Measurements from ENCODE around the gene ANKRD23. TPM values are rescaled to one million over a fixed set of nuclear protein-coding genes. Genes with fewer than 3 reads are reported as not detected.

The ANKRD23 gene
- total and polyA plus RNA-seq, 2 of the 13 experiments (the other 11 are each of a cell fraction or from before 2014, with no cell fraction given) = 1.5 to 1.6 TPM

- Histone ChIP-seq H3K36me3 (replicated peaks in 1 of 2; ENCODE audit: control insufficient read depth in 1 of 2, insufficient read depth in 2 of 2, low read length in 2 of 2) (peaks cover 5 to 11% of the 10 kb centered on the region in 2 experiments; a peak in 3 of 5 replicates), H3K9me3 (ENCODE audit: low read length) (no peaks in the 10 kb centered on the region), H3K4me2 (ENCODE audit: low read depth, low read length) (no peak overlapping the region), H3K9ac (ENCODE audit: insufficient read depth, low read depth, low read length) (no peak overlapping the region), H4K20me1 (ENCODE audit: insufficient read depth, low read length) (no peaks in the 10 kb centered on the region), H2AFZ (ENCODE audit: low read length) (no peak overlapping the region), H3K4me3 (replicated peaks in 1 of 3; ENCODE audit: insufficient read depth in 1 of 3, low read depth in 2 of 3, low read length in 3 of 3) (no peak overlapping the region), H3K27me3 (ENCODE audit: control insufficient read depth in 1 of 2, insufficient read depth in 2 of 2, low read length in 2 of 2) (no peaks in the 10 kb centered on the region), H3K79me2 (ENCODE audit: insufficient read depth, low read length) (no peaks in the 10 kb centered on the region), H3K4me1 (ENCODE audit: insufficient read depth, low read length) (peaks cover 13% of the 10 kb centered on the region), H3K27ac (ENCODE audit: extremely low read length, insufficient read depth, low read length) (no peak overlapping the region)
- CTCF ChIA-PET (ENCODE audit: low intra/inter-chr PET ratio, low total read pairs) = no interaction called here
- in situ Hi-C loops (cut with HindIII; ENCODE audit: extremely low pct_ligation_motif_present, low pct_unique_long_range_greater_than_20kb) = no loop called here
- TF ChIP-seq ZNF768 (CRISPR knock-in tag; IDR thresholded peaks at IDR 0.05) = peak; percentile 64; the same call in 1 of the 2 replicates
- TF ChIP-seq ZNF629 (CRISPR knock-in tag; conservative IDR thresholded peaks at IDR 0.05) = peak; percentile 50; the same call in 1 of the 2 replicates
- TF ChIP-seq ZNF607 (CRISPR knock-in tag; IDR thresholded peaks at IDR 0.05; ENCODE audit: borderline replicate concordance) = no peak
- no peak for TF ChIP-seq ZFAT (CRISPR knock-in tag; conservative IDR thresholded peaks at IDR 0.05)
- TF ChIP-seq USF2 (IDR thresholded peaks at IDR 0.05; ENCODE audit: low read depth, low read length) = no peak
- no peak for TF ChIP-seq USF2 (CRISPR knock-in tag; IDR thresholded peaks at IDR 0.05; ENCODE audit: borderline replicate concordance)
- intact Hi-C loops (cut with micrococcal nuclease; ENCODE audit: unreplicated experiment) = no loop called here
- 97% methylated on average over 23 of the region's 23 CpGs for WGBS (ENCODE audit: low lambda C conversion rate)
- no TSS peak for BruUV-seq (replicated peaks)
- POLR2A ChIA-PET = interaction anchor here (1.1 to 1.3 kb wide), 2 partner anchors 11 to 249 kb away, joined by 3 to 4 read pairs; no protein-coding TSS in a partner anchor
- no peak for DNase-seq (ENCODE audit: low spot score)
- no peak for FAIRE-seq
- no peak for ATAC-seq
These were observed 44.8 kb downstream of the ANKRD23 start for GRCh38 chr2:96798733-96799622.

Data from HepG2 (cell line).